OCI-LY3 (cell line): Measurements from ENCODE around the gene FBXL13.

Source experiments
- EZH2phosphoT487 ChIP-seq: fragments of 200-600 bp; shearing (Covaris generic); IDR thresholded peaks from 2 replicates; pipeline ENCODE4 v1.6.1; 2018; ENCODE audit warnings: antibody characterized with exemption, mixed run types, low read depth
- TF ChIP-seq, protein P1 (sequence below): fragments of 200-600, 300-600 bp; sonication (generic); IDR thresholded peaks from 2 replicates; pipeline ENCODE4 v1.5.1; 2014; ENCODE audit warnings: antibody characterized with exemption, low read length, low read depth

DNA sequence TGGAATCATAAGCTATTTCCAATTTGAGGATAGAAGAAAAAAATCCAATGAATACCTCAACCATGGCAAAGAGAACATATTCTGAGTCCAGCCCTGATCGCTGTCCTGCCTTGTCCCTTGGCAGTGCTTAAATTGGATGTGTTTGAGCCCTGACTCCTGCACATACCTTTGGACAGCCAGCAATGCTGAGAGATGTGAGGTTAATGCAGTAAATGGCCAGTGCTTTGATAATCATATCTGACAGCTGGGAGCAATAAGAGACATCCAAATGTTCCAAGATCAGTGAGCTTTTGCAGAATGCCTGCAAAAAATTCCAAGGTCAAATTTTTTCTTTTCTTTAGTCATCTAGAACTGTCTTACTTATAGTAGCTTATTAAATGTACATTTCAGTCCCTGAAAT lies 241.9 kb downstream of the FBXL13 start:
- TF ChIP-seq, protein P1, sequence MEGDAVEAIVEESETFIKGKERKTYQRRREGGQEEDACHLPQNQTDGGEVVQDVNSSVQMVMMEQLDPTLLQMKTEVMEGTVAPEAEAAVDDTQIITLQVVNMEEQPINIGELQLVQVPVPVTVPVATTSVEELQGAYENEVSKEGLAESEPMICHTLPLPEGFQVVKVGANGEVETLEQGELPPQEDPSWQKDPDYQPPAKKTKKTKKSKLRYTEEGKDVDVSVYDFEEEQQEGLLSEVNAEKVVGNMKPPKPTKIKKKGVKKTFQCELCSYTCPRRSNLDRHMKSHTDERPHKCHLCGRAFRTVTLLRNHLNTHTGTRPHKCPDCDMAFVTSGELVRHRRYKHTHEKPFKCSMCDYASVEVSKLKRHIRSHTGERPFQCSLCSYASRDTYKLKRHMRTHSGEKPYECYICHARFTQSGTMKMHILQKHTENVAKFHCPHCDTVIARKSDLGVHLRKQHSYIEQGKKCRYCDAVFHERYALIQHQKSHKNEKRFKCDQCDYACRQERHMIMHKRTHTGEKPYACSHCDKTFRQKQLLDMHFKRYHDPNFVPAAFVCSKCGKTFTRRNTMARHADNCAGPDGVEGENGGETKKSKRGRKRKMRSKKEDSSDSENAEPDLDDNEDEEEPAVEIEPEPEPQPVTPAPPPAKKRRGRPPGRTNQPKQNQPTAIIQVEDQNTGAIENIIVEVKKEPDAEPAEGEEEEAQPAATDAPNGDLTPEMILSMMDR, result no peak
- TF ChIP-seq EZH2phosphoT487, result no peak
